ENCODE results near the gene RNU4-1. TPM values are rescaled to one million over a fixed set of nuclear protein-coding genes. Genes with fewer than 3 reads are reported as not detected.
A peak's percentile ranks its signal among the peaks of the same experiment; 100 is the strongest.

RNU4-1 gene
- total and polyA plus RNA-seq, 2 of the 4 experiments (the other 2 are of a cell fraction): under 0.01 TPM; not detected in 1

GRCh38 chr12:120252071-120252906 is 40.7 kb downstream of the RNU4-1 start:
- H3K4ac ChIP-seq (ENCODE audit: low read depth, low read length): peak overlapping the region; percentile 41; the same call in 1 of the 2 replicates
- H3K23ac ChIP-seq (ENCODE audit: low read depth, low read length): peak overlapping the region; percentile 64; the same call in 1 of the 2 replicates
- peaks cover 45% of the 10 kb centered on the region for H3K9me1 ChIP-seq (ENCODE audit: insufficient read depth, low read length)
- ChIA-PET CTCF (no interaction called here), POLR2A (ENCODE audit: unreplicated experiment) (interaction anchor here (0.6 kb wide), 1 partner anchor 9 kb away, joined by 3 read pairs; no protein-coding TSS in a partner anchor)
- peak overlapping the region; percentile 62 for H2AK9ac ChIP-seq (replicated peaks; ENCODE audit: low read depth, low read length, poor library complexity)
- intact Hi-C loops (cut with micrococcal nuclease) (no loop called here), in situ Hi-C loops (cut with MboI; ENCODE audit: low sequenced_read_pairs) (no loop called here), dilution Hi-C loops (cut with HindIII; ENCODE audit: low sequenced_read_pairs, unreplicated experiment) (no loop called here)
- no peak overlapping the region for H3K18ac ChIP-seq (ENCODE audit: low read depth, low read length)
- peaks cover 10% of the 10 kb centered on the region for H3K36me3 ChIP-seq (ENCODE audit: control insufficient read depth, insufficient read depth, low read length)
- no peak overlapping the region for H3K27ac ChIP-seq (ENCODE audit: insufficient read depth, low read length)
- H4K91ac ChIP-seq (ENCODE audit: insufficient read depth, low read depth, low read length): no peak overlapping the region; the same call in 1 of the 2 replicates
- H3K4me3 ChIP-seq (ENCODE audit: insufficient read depth, low read depth, low read length): no peak overlapping the region
- peaks cover 3 to 59% of the 10 kb centered on the region in 2 experiments; a peak in 2 of 4 replicates for H3K79me1 ChIP-seq (ENCODE audit: low read depth in 1 of 2, low read length in 2 of 2)
- ATAC-seq (ENCODE audit: low read depth) (no peak), DNase-seq (no peak)
- no peaks in the 10 kb centered on the region for H3K27me3 ChIP-seq (ENCODE audit: control insufficient read depth, insufficient read depth, low read length)
- no peaks in the 10 kb centered on the region for H3K9me3 ChIP-seq (ENCODE audit: control insufficient read depth, insufficient read depth, low read length)
- peak overlapping the region in 1 of 2 experiments; percentile 40; a peak in 1 of 4 replicates for H4K8ac ChIP-seq (ENCODE audit: low read depth in 2 of 2, low read length in 2 of 2)
- H2AFZ ChIP-seq (replicated peaks; ENCODE audit: low read length, poor library complexity): no peak overlapping the region
- H2BK15ac ChIP-seq (ENCODE audit: low read depth, low read length): no peak overlapping the region
- H3K9ac ChIP-seq (ENCODE audit: low read depth, low read length): no peak overlapping the region
- H4K5ac ChIP-seq (ENCODE audit: low read depth, low read length): no peak overlapping the region; the same call in 1 of the 2 replicates
- H2BK5ac ChIP-seq (ENCODE audit: low read depth, low read length, poor library complexity, severe bottlenecking): no peak overlapping the region
- no peak for TF ChIP-seq CHD1 (IDR thresholded peaks at IDR 0.05; ENCODE audit: low read depth, low read length)
- no peak for TF ChIP-seq FOS (IDR thresholded peaks at IDR 0.05; ENCODE audit: low read depth, low read length)
- TF ChIP-seq CTCF (conservative IDR thresholded peaks at IDR 0.05; ENCODE audit: low read depth, low read length): no peak
- no peak for TF ChIP-seq NFE2L2 (IDR thresholded peaks at IDR 0.05; ENCODE audit: low read depth, low read length)
- no peak for TF ChIP-seq CEBPB (IDR thresholded peaks at IDR 0.05; ENCODE audit: low read depth, low read length)
- no peak for TF ChIP-seq POLR2A (IDR thresholded peaks at IDR 0.05; ENCODE audit: low read depth, low read length)
- TF ChIP-seq MAZ (IDR thresholded peaks at IDR 0.05; ENCODE audit: borderline replicate concordance, low read depth, low read length): no peak
- no peak for TF ChIP-seq BHLHE40 (IDR thresholded peaks at IDR 0.05; ENCODE audit: low read depth, low read length)
- TF ChIP-seq RFX5 (IDR thresholded peaks at IDR 0.05; ENCODE audit: low read depth, low read length): no peak
- TF ChIP-seq RCOR1 (IDR thresholded peaks at IDR 0.05; ENCODE audit: insufficient replicate concordance, low read length): no peak
- H2BK120ac ChIP-seq (ENCODE audit: low read depth, low read length): peak overlapping the region; percentile 58; the same call in 1 of the 2 replicates
- WGBS, 2 experiments (ENCODE audit: extremely low coverage in 2 of 2, insufficient read length in 1 of 2): no CpG with 5 or more reads among the region's 12 CpGs
- H3K4me1 ChIP-seq (ENCODE audit: control insufficient read depth, insufficient read depth, low read length): peaks cover 36% of the 10 kb centered on the region
- BruUV-seq (replicated peaks): no TSS peak
- peaks cover 74% of the 10 kb centered on the region for H4K20me1 ChIP-seq (ENCODE audit: insufficient read depth, low read length)
- peak overlapping the region; percentile 45; the same call in 1 of the 2 replicates for H2AK5ac ChIP-seq (ENCODE audit: low read depth, low read length)
- H2BK20ac ChIP-seq (ENCODE audit: low read depth, low read length): no peak overlapping the region
- H3K14ac ChIP-seq (replicated peaks; ENCODE audit: low read depth, low read length): peak overlapping the region; percentile 46; the same call in 1 of the 2 replicates
- H3K56ac ChIP-seq (ENCODE audit: extremely low read depth, insufficient read depth, low read length): no peak overlapping the region
- no peak overlapping the region for H3K4me2 ChIP-seq (ENCODE audit: low read depth, low read length)

Measured in IMR-90 (cell line).